ENCODE data around the gene TIMM17A.
"Not testable (repeated sequence)": the region's sequence is repeated elsewhere in the genome, so short reads cannot be mapped to it uniquely, and the experiment has no call there.

The TIMM17A gene

GRCh38 chr1:202016811-202017748 is 61.8 kb downstream of the TIMM17A start:
- no peak for DNase-seq

- DNase-seq = no peak
Observed at GRCh38 chr1:202017749-202018467, 62.6 kb downstream of the TIMM17A start.

- no peak for DNase-seq
Observed at GRCh38 chr1:202018468-202019234, 63.3 kb downstream of the TIMM17A start.

DNA sequence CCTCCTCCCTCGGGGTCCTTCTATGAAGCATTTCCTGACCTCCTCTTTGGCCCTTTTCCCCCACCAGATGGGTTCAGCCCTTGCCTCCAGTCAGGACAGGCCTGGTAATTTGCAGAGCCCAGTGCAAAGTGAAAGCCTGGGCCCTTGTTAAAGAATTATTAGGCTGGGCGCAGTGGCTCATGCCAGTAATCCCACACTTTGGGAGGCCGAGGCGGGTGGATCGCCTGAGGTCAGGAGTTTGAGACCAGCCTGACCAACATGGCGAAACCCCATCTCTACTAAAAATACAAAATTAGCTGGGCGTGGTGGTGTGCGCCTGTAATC is 63.9 kb downstream of the TIMM17A start:
- DNase-seq = not testable (repeated sequence)
